ENCODE measurements around the gene CARNS1.

DNA sequence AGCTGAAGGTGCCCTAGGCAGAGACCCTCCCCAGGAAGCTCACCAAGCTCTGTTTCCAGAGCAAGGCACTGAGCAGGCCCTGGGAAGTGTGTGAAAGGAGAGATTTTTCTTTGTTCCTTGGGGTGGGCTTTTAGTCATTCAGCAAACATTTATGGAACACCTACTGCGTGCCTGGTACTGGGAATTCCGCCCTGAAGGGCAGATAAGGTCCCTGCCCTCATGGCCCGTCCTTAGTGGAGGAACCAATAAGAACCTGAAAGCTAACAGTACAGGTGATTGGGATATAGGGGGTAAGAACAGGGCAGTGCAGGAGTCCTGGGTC is 49.7 kb downstream of the CARNS1 start:
- no peak for TF ChIP-seq ZNF644 (tag; IDR thresholded peaks at IDR 0.05; ENCODE audit: low read depth)
- no peak for TF ChIP-seq ZBTB17 (CRISPR knock-in tag; IDR thresholded peaks at IDR 0.05)
- TF ChIP-seq EP300 (IDR thresholded peaks at IDR 0.05; ENCODE audit: low read length), result no peak
- TF ChIP-seq, protein P1, sequence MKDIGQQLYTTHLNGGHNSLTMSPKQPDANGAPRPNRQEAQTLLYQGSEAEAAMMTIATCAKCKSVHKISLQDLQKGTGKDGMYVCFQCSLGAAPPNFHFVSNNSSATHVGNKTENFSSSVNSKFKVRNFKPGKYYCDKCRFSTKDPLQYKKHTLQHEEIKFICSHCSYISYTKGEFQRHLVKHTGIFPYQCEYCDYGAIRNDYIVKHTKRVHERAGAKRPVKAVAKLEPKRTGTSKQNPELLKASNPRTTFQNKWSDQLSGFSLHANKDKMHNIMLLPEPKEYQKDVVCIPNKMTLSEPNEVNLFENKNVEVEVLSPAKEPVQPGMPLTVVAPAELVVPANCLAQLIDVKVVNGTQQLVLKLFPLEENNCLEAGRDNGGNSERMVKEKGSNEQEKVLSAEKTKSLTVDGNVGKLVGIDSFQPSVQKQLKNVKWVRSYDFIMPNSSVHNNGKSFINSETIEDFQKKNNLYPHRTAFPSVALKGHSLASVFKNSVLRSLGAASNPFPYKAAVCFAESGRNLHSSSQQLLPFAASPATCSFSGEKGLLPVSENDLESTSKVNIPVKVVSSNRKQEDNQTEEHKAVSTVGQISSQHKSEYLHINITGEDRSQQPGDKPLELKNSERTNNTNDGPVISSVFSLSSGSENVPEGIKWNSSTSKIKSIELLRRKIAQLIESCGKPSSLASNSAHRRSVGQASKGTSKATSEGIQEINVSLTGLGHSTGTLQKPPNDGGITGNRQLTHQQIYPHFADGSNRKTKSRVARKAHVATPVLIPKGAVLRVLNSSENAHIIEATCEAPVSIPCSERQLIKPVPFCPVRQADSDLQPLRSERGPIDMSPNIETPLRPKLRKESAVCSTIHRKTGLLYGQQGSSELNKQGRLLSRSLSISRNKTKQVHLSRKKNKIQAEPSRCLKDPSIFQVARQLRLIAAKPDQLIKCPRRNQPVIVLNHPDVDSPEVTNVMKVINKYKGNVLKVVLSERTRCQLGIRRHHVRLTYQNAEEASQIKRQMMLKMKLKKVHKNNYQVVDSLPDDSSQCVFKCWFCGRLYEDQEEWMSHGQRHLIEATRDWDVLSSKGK (CRISPR knock-in tag; IDR thresholded peaks at IDR 0.05), result no peak
- TF ChIP-seq, protein P2, sequence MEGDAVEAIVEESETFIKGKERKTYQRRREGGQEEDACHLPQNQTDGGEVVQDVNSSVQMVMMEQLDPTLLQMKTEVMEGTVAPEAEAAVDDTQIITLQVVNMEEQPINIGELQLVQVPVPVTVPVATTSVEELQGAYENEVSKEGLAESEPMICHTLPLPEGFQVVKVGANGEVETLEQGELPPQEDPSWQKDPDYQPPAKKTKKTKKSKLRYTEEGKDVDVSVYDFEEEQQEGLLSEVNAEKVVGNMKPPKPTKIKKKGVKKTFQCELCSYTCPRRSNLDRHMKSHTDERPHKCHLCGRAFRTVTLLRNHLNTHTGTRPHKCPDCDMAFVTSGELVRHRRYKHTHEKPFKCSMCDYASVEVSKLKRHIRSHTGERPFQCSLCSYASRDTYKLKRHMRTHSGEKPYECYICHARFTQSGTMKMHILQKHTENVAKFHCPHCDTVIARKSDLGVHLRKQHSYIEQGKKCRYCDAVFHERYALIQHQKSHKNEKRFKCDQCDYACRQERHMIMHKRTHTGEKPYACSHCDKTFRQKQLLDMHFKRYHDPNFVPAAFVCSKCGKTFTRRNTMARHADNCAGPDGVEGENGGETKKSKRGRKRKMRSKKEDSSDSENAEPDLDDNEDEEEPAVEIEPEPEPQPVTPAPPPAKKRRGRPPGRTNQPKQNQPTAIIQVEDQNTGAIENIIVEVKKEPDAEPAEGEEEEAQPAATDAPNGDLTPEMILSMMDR (IDR thresholded peaks at IDR 0.05 in 2 of 3, conservative IDR thresholded peaks at IDR 0.05 in 1 of 3; ENCODE audit: insufficient read depth in 2 of 3, low read depth in 1 of 3, low read length in 3 of 3), result no peak
- TF ChIP-seq MECOM (CRISPR knock-in tag; IDR thresholded peaks at IDR 0.05), result no peak
- TF ChIP-seq FOXA1 (IDR thresholded peaks at IDR 0.05; ENCODE audit: borderline replicate concordance), result no peak
- no peak for TF ChIP-seq TEAD2 (tag; IDR thresholded peaks at IDR 0.05)

All from K562 (cell line).